Fibroblast of skin of left quadriceps (primary cell): Measurements from ENCODE around the gene CFAP57.

ENCODE experiments used
- DNase-seq, 2 experiments: peaks; one replicate each; pipeline ENCODE4 v3.0.0-alpha.2; 2013; ENCODE audit warnings: low read depth in 2 of 2

The CFAP57 gene

GRCh38 chr1:43227143-43227764 is 55.1 kb downstream of the CFAP57 start:
- DNase-seq: peak; percentile 36 to 40

GRCh38 chr1:43229826-43230780 is 58.0 kb downstream of the CFAP57 start:
- no peak for DNase-seq

GRCh38 chr1:43232074-43232473 is 59.9 kb downstream of the CFAP57 start:
- DNase-seq: peak; percentile 45 to 48

- no peak for DNase-seq
These were observed 60.4 kb downstream of the CFAP57 start for GRCh38 chr1:43232482-43232881.

- no peak for DNase-seq
These were observed 61.5 kb downstream of the CFAP57 start for GRCh38 chr1:43233631-43234030.

GRCh38 chr1:43234267-43234666 is 62.1 kb downstream of the CFAP57 start:
- DNase-seq: no peak

- DNase-seq: no peak
These were observed 62.9 kb downstream of the CFAP57 start for GRCh38 chr1:43235040-43235439.

- DNase-seq: no peak
These were observed 63.5 kb downstream of the CFAP57 start for GRCh38 chr1:43235451-43236121.

- no peak for DNase-seq
These were observed 65.0 kb downstream of the CFAP57 start for GRCh38 chr1:43237121-43237520.

- DNase-seq: peak in 1 of 2 experiments; percentile 14
These were observed 66.0 kb downstream of the CFAP57 start for GRCh38 chr1:43238085-43238484.

- DNase-seq: no peak
These were observed 66.9 kb downstream of the CFAP57 start for GRCh38 chr1:43238991-43239469.

GRCh38 chr1:43239484-43239883 is 67.4 kb downstream of the CFAP57 start:
- no peak for DNase-seq

GRCh38 chr1:43241413-43241836 is 69.3 kb downstream of the CFAP57 start:
- DNase-seq: no peak

- DNase-seq: no peak
These were observed 71.2 kb downstream of the CFAP57 start for GRCh38 chr1:43243299-43243698.

GRCh38 chr1:43246466-43247213 is 74.5 kb downstream of the CFAP57 start:
- DNase-seq: no peak

GRCh38 chr1:43247256-43247921 is 75.3 kb downstream of the CFAP57 start:
- DNase-seq: no peak

- DNase-seq: no peak
These were observed 78.2 kb downstream of the CFAP57 start for GRCh38 chr1:43250351-43250761.

- no peak for DNase-seq
These were observed 78.9 kb downstream of the CFAP57 start for GRCh38 chr1:43251024-43251423.

- DNase-seq: no peak
These were observed 80.1 kb downstream of the CFAP57 start for GRCh38 chr1:43252225-43252624.

- DNase-seq: no peak
These were observed 81.0 kb downstream of the CFAP57 start for GRCh38 chr1:43253173-43253572.

- no peak for DNase-seq
These were observed 81.7 kb downstream of the CFAP57 start for GRCh38 chr1:43253876-43254275.
